SIG-M5 (cell line): ENCODE measurements around the gene ING5.

Source experiments
- DNase-seq: peaks from one replicate; lab custom pipeline; 2025; lab: John Stamatoyannopoulos, UW

Gene ING5

DNA sequence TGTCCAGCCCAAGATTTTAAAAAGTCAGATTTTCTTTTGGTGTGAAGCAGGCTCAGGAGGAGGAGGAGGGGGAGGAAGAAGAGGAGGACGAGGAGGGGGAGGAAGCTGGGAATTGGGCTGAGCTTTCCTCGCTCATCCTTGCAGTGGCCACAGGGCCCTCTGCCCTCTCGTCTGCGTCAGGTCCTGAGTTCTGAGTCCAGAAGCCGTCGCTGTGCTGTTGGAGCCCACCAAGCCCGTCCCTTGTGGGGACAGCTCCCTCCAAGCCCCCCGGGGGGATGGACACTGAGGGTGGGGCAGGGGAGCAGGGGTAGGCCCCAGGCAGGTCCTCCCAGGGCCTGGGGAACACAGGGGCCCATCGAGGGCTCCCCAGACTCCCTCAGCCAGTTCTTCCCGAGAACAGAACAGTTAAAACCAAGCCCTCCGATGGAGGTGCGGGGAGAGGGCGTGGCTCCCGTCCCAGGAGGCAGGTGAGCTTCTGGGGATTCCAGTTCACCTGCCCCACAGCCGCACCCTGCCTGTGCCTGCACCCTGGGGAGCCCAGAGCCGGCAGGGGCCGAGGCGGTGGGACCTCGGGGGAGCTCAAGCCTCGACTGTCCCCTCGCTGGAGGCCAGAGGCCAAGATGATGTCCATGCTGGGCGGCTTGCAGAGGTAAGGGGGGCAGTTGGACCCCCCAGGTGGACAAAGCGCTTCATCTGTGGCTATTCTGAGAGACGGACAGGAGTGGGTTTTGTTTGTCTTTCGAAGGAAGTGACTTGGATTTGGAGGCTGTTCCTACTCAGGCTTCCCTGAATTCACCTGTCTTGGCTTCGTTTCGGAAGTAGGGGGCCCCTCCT, 74.7 kb downstream of the ING5 start, which contains the start of gene GAL3ST2:
Gene GAL3ST2, plus strand, starts transcription at position 487 of the 834 bp plus-strand sequence. Its CDS starts 134 bp downstream, at position 621.
- no peak for DNase-seq

DNA sequence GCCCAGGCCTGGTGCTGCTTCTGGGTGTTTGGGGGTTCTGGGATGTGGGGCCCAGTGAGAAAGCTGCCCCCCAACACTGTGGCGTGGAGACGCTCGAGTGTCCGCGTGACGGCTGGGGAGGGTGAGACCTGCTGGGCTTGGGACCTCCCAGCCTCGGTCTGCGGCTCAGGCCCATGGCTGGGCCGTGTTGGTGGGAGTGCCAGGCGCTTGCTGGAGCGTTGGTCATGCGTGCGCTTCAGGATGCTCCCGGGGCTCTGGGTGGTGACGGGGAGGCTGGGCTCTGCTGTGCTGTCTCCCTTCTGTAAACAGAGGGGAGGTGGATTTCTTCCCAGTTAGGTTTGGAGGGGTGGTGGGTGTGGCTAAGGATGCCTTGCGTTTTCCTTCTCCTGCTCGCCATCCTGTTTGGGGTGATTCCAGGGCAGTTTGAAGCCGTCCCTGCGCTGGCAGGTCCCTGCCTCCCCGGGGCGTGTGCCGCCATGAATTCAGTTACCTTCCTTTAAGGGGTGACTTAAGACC, 75.4 kb downstream of the ING5 start:
- no peak for DNase-seq

DNA sequence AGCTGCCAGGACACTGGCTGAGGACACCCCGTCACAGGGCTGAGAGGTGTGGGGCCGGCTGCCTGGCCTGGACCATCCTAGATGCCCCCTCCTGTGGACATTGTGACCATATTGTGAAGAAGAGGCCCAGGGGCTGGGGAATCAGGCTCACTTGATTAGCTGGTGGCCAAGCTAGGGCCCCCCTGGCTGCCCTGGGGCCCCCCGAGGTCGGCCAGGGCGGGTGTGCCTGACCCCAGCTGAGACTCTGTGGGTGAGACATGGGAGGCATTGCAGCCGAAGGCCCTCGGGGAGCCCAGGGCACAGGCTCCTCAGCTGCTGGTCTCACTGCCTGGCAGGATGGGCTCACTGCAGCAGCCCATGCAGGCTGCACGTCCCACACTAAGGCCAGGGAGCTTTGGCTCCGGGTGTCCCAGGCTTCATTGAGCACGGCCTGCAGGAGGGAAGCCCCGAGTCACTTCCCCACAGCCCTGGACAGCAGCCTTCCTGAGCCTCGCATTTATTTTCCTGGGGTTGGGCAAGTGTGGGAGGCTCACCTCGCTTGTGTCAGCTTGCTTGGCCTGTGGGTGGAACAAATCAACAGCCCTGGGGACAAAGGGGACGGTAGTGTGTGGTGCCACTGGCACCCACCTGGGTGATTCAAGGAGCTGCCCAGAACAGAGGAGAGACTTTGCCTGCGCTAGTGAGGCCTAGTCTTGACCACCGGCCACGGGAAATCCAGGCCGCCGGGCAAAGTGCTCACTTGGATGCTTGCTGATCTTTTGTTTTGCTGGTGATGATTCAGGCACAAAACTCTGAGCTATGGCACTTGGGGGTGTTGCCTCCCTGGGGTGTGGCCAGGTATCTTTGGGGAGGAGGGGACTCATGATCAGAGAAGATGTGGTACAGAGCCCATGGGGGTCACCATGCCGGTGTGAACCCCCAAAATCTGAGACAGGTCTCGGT, 76.1 kb downstream of the ING5 start:
- DNase-seq: no peak
